Measurements from ENCODE around the gene CDIPT.

- no peak for TF ChIP-seq EZH2phosphoT487 (IDR thresholded peaks at IDR 0.05; ENCODE audit: insufficient read depth, low read depth)
- TF ChIP-seq EZH2 (IDR thresholded peaks at IDR 0.05; ENCODE audit: insufficient read depth, poor library complexity, severe bottlenecking), result no peak
These were observed 44.9 kb upstream of the CDIPT start for GRCh38 chr16:29907973-29908372.
